ENCODE data around the gene ABCG1.
"Not testable (repeated sequence)": the region's sequence is repeated elsewhere in the genome, so short reads cannot be mapped to it uniquely, and the experiment has no call there.

DNA sequence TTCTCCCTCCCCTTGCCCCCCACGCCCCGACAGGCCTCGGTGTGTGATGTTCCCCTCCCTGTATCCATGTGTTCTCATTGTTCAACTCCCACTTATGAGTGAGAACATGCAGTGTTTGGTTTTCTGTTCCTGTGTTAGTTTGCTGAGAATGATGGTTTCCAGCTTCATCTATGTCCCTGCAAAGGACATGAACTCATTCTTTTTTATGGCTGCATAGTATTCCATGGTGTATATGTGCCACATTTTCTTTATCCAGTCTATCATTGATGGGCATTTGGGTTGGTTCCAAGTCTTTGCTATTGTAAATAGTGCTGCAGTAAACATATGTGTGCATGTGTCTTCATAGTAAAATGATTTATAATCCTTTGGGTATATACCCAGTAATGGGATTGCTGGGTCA, 38.9 kb upstream of the ABCG1 start:
- TF ChIP-seq, protein P1, sequence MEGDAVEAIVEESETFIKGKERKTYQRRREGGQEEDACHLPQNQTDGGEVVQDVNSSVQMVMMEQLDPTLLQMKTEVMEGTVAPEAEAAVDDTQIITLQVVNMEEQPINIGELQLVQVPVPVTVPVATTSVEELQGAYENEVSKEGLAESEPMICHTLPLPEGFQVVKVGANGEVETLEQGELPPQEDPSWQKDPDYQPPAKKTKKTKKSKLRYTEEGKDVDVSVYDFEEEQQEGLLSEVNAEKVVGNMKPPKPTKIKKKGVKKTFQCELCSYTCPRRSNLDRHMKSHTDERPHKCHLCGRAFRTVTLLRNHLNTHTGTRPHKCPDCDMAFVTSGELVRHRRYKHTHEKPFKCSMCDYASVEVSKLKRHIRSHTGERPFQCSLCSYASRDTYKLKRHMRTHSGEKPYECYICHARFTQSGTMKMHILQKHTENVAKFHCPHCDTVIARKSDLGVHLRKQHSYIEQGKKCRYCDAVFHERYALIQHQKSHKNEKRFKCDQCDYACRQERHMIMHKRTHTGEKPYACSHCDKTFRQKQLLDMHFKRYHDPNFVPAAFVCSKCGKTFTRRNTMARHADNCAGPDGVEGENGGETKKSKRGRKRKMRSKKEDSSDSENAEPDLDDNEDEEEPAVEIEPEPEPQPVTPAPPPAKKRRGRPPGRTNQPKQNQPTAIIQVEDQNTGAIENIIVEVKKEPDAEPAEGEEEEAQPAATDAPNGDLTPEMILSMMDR (IDR thresholded peaks at IDR 0.05), result not testable (repeated sequence)
- not testable (repeated sequence) for TF ChIP-seq POLR2A (IDR thresholded peaks at IDR 0.05)
